Thyroid gland (tissue), 4 donors: Measurements from ENCODE around the gene TRIM43. TPM values are rescaled to one million over a fixed set of nuclear protein-coding genes. Genes with fewer than 3 reads are reported as not detected.
A peak's percentile ranks its signal among the peaks of the same experiment; 100 is the strongest.
"Not testable (repeated sequence)": the region's sequence is repeated elsewhere in the genome, so short reads cannot be mapped to it uniquely, and the experiment has no call there.

Experiments used
- DNase-seq, 2 donors: peaks; one replicate each; pipeline ENCODE4 v3.0.0-alpha.2; 2019
- H3K27ac ChIP-seq, 3 donors: fragments of 200-600 bp; sonication (generic); 1 replicate in 2 of 3; 2 replicates in 1 of 3; pipeline ENCODE4 v1.5.1; 2016 to 2019; ENCODE audit warnings: mild to moderate bottlenecking in 1 of 3, moderate library complexity in 1 of 3
- H3K27me3 ChIP-seq: fragments of 200-600 bp; sonication (generic); one replicate; pipeline ENCODE4 v1.5.1; 2019
- H3K36me3 ChIP-seq, 2 donors: fragments of 200-600 bp; sonication (generic); one replicate each; pipeline ENCODE4 v1.5.1; 2016 to 2019
- H3K4me1 ChIP-seq, 2 donors: fragments of 200-600 bp; sonication (generic); one replicate each; pipeline ENCODE4 v1.5.1; 2017 to 2019
- H3K4me3 ChIP-seq, 3 donors: fragments of 200-600 bp; sonication (generic); replicated peaks in 1 of 3; 1 replicate in 2 of 3; 2 replicates in 1 of 3; pipeline ENCODE4 v1.5.1; 2016; ENCODE audit warnings: mild to moderate bottlenecking in 1 of 3
- H3K9me3 ChIP-seq: fragments of 200-600 bp; sonication (generic); one replicate; pipeline ENCODE4 v1.5.1; 2017
- CTCF ChIP-seq, 6 experiments: fragments of 200-600 bp in 3 of 6; fragments of 450-650 bp in 3 of 6; sonication (generic) in 3 of 6; IDR thresholded peaks; one replicate each; pipeline ENCODE4 v1.5.1; 2016 to 2019; ENCODE audit warnings: antibody characterized with exemption in 6 of 6, mild to moderate bottlenecking in 2 of 6, inconsistent platforms in 1 of 6, moderate library complexity in 1 of 6
- POLR2A ChIP-seq, 2 donors: fragments of 450-650 bp; IDR thresholded peaks; one replicate each; pipeline ENCODE4 v1.6.1; 2017; ENCODE audit warnings: antibody characterized with exemption in 2 of 2, mild to moderate bottlenecking in 2 of 2, moderate library complexity in 1 of 2
- WGBS, 2 donors: methylation state at CpG; one replicate each; pipeline ENCODE4 v1.1.5; 2017; 5-methylcytosine and 5-hydroxymethylcytosine counted together
- intact Hi-C: fragments of 100-400 bp; cut with DNase I; formaldehyde crosslinking; loops from one replicate; pipeline ENCODE4 v1.15.1; 2023
- total RNA-seq, 4 donors: library from RNA; depleted of rRNA; stranded (reverse); fragments of >200 nt; gene quantifications; one replicate each; pipeline ENCODE4 v1.2.3, GENCODE V29; 2016

TRIM43 gene
- total RNA-seq: not detected

GRCh38 chr2:95591701-95592100 is at the start of gene TRIM43:
TSS of gene TRIM43 (plus strand) at chr2:95592001. CDS start at chr2:95594024, 2,023 bp downstream.
- DNase-seq: not testable (repeated sequence)
- 91 to 93% methylated on average over 1 to 2 of the region's 4 CpGs for WGBS, 2 donors

GRCh38 chr2:95551055-95551568 is 40.7 kb upstream of the TRIM43 start:
- DNase-seq: no peak
- Histone ChIP-seq H3K27ac (no peak overlapping the region), H3K36me3 (no peaks in the 10 kb centered on the region), H3K27me3 (no peaks in the 10 kb centered on the region), H3K4me3 (no peak overlapping the region), H3K9me3 (no peaks in the 10 kb centered on the region), H3K4me1 (peaks cover 0 to 6% of the 10 kb centered on the region in 2 donors)
- TF ChIP-seq POLR2A (IDR thresholded peaks at IDR 0.05) (no peak), CTCF (IDR thresholded peaks at IDR 0.05) (no peak)
- intact Hi-C loops: no loop called here
- 79 to 84% methylated on average over 17 of the region's 17 CpGs for WGBS, 2 donors

More at GRCh38 chr2:95591701-95592100, at the start of gene TRIM43:
- H3K9me3 ChIP-seq, H3K36me3 ChIP-seq, H3K4me1 ChIP-seq, H3K4me3 ChIP-seq, H3K27ac ChIP-seq, H3K27me3 ChIP-seq, intact Hi-C loops: not testable (repeated sequence)

GRCh38 chr2:95552911-95553310 is 38.9 kb upstream of the TRIM43 start:
- peak; percentile 82 to 88 for DNase-seq
- intact Hi-C loops: no loop called here
- TF ChIP-seq POLR2A (IDR thresholded peaks at IDR 0.05): no peak
- no peak for TF ChIP-seq CTCF (IDR thresholded peaks at IDR 0.05)
- Histone ChIP-seq H3K9me3 (no peaks in the 10 kb centered on the region), H3K4me1 (peaks cover 0 to 6% of the 10 kb centered on the region in 2 donors), H3K4me3 (no peak overlapping the region), H3K27ac (peak overlapping the region in 1 of 3 donors; percentile 15), H3K27me3 (no peaks in the 10 kb centered on the region), H3K36me3 (no peaks in the 10 kb centered on the region)
- 23 to 25% methylated on average over 2 of the region's 2 CpGs for WGBS, 2 donors

GRCh38 chr2:95569170-95569569 is 22.6 kb upstream of the TRIM43 start:
- Histone ChIP-seq H3K4me1 (no peaks in the 10 kb centered on the region), H3K36me3 (no peaks in the 10 kb centered on the region), H3K9me3 (no peaks in the 10 kb centered on the region), H3K27ac (no peak overlapping the region), H3K4me3 (no peak overlapping the region), H3K27me3 (no peaks in the 10 kb centered on the region)
- TF ChIP-seq CTCF (IDR thresholded peaks at IDR 0.05) (no peak), POLR2A (IDR thresholded peaks at IDR 0.05) (no peak)
- DNase-seq: no peak
- intact Hi-C loops: no loop called here
- WGBS, 2 donors: 76% methylated on average over 2 of the region's 2 CpGs

GRCh38 chr2:95573866-95574265 is 17.9 kb upstream of the TRIM43 start:
- Histone ChIP-seq H3K4me1 (no peaks in the 10 kb centered on the region), H3K9me3 (no peaks in the 10 kb centered on the region), H3K27ac (no peak overlapping the region), H3K27me3 (no peaks in the 10 kb centered on the region), H3K36me3 (no peaks in the 10 kb centered on the region), H3K4me3 (no peak overlapping the region)
- DNase-seq: no peak
- intact Hi-C loops: no loop called here
- 80 to 96% methylated on average over 2 of the region's 2 CpGs for WGBS, 2 donors
- TF ChIP-seq CTCF (IDR thresholded peaks at IDR 0.05) (no peak), POLR2A (IDR thresholded peaks at IDR 0.05) (no peak)

- H3K4me1 ChIP-seq: no peaks in the 10 kb centered on the region
- no peaks in the 10 kb centered on the region for H3K27me3 ChIP-seq
- H3K4me3 ChIP-seq: no peak overlapping the region
- no peak overlapping the region for H3K27ac ChIP-seq
- intact Hi-C loops: no loop called here
- 91% methylated on average over 4 of the region's 4 CpGs for WGBS, 2 donors
- H3K9me3 ChIP-seq: no peaks in the 10 kb centered on the region
- H3K36me3 ChIP-seq: no peaks in the 10 kb centered on the region
- DNase-seq: no peak
- TF ChIP-seq CTCF (IDR thresholded peaks at IDR 0.05): no peak
- no peak for TF ChIP-seq POLR2A (IDR thresholded peaks at IDR 0.05)
Measured at GRCh38 chr2:95574506-95574905, 17.3 kb upstream of the TRIM43 start.
